DOHH2 (cell line): ENCODE results near the gene TRIM9.

Experiments
- H3F3A ChIP-seq: fragments of 200-600 bp; sonication (generic), shearing (Covaris generic); 2 replicates; pipeline ENCODE4 v1.6.0; 2016; ENCODE audit warnings: antibody characterized with exemption, mild to moderate bottlenecking; ENCODE audit not compliant: control insufficient read depth, insufficient read depth
- H3K27ac ChIP-seq: fragments of 200-600 bp; sonication (generic); 2 replicates; pipeline ENCODE4 v1.5.1; 2014; ENCODE audit warnings: low read depth, mild to moderate bottlenecking, low read length, moderate library complexity
- H3K27me3 ChIP-seq: fragments of 200-600 bp; sonication (generic); 2 replicates; pipeline ENCODE4 v1.6.1; 2014; ENCODE audit warnings: mild to moderate bottlenecking, low read length, mixed read lengths; ENCODE audit not compliant: control insufficient read depth
- H3K36me3 ChIP-seq: fragments of 200-600 bp; sonication (generic); 2 replicates; pipeline ENCODE4 v1.6.1; 2014; ENCODE audit warnings: mild to moderate bottlenecking, low read length, moderate library complexity, mixed read lengths; ENCODE audit not compliant: control insufficient read depth
- H3K4me1 ChIP-seq: fragments of 200-600 bp; sonication (generic); 2 replicates; pipeline ENCODE4 v1.6.1; 2014; ENCODE audit warnings: mild to moderate bottlenecking, low read length, mixed read lengths; ENCODE audit not compliant: control insufficient read depth
- H3K4me2 ChIP-seq: fragments of 200-600 bp; sonication (generic); 2 replicates; pipeline ENCODE4 v1.6.0; 2014; ENCODE audit warnings: mild to moderate bottlenecking, low read length, moderate library complexity
- H3K4me3 ChIP-seq: fragments of 200-600 bp; sonication (generic); 2 replicates; pipeline ENCODE4 v1.5.1; 2014; ENCODE audit warnings: mild to moderate bottlenecking, low read length, mixed read lengths
- H3K79me2 ChIP-seq: fragments of 200-600 bp; sonication (generic); 2 replicates; pipeline ENCODE4 v1.6.1; 2014; ENCODE audit warnings: mild to moderate bottlenecking, low read length, mixed read lengths; ENCODE audit not compliant: control insufficient read depth
- H3K9me2 ChIP-seq: fragments of 200-600 bp; sonication (generic); replicated peaks from 2 replicates; pipeline ENCODE4 v1.6.1; 2014; ENCODE audit warnings: mild to moderate bottlenecking, low read length, mixed read lengths; ENCODE audit not compliant: control insufficient read depth
- H3K9me3 ChIP-seq: fragments of 200-600 bp; sonication (generic); 2 replicates; pipeline ENCODE4 v1.6.1; 2014; ENCODE audit warnings: antibody characterized with exemption, low read length, mixed read lengths; ENCODE audit not compliant: control insufficient read depth, insufficient read depth
- H4K20me1 ChIP-seq: fragments of 200-600 bp; sonication (generic); 2 replicates; pipeline ENCODE4 v1.6.0; 2014; ENCODE audit warnings: low read depth, mild to moderate bottlenecking, antibody characterized with exemption, low read length, moderate library complexity; ENCODE audit not compliant: control insufficient read depth, insufficient read depth
- CTCF ChIP-seq: fragments of 200-600 bp; sonication (generic); IDR thresholded peaks from one replicate; pipeline ENCODE4 v1.5.1; 2014; ENCODE audit warnings: antibody characterized with exemption, mild to moderate bottlenecking, low read depth, low read length; ENCODE audit not compliant: poor library complexity, severe bottlenecking
- EZH2phosphoT487 ChIP-seq: fragments of 200-600 bp; sonication (generic); IDR thresholded peaks from 2 replicates; pipeline ENCODE4 v1.6.1; 2017; ENCODE audit warnings: borderline replicate concordance, mild to moderate bottlenecking, antibody characterized with exemption, low read length, moderate library complexity, mixed read lengths

TRIM9 gene

GRCh38 chr14:51004352-51004800 is 90.5 kb downstream of the TRIM9 start:
- H4K20me1 ChIP-seq, result no peaks in the 10 kb centered on the region
- no peaks in the 10 kb centered on the region for H3F3A ChIP-seq
- H3K36me3 ChIP-seq, result peaks cover 34% of the 10 kb centered on the region
- no peaks in the 10 kb centered on the region for H3K4me1 ChIP-seq
- no peaks in the 10 kb centered on the region for H3K9me2 ChIP-seq
- no peaks in the 10 kb centered on the region for H3K27me3 ChIP-seq
- H3K4me3 ChIP-seq, result no peak overlapping the region
- TF ChIP-seq EZH2phosphoT487 (no peak), CTCF (no peak)
- H3K4me2 ChIP-seq, result no peak overlapping the region
- H3K27ac ChIP-seq, result no peak overlapping the region
- H3K79me2 ChIP-seq, result no peaks in the 10 kb centered on the region
- no peaks in the 10 kb centered on the region for H3K9me3 ChIP-seq

DNA sequence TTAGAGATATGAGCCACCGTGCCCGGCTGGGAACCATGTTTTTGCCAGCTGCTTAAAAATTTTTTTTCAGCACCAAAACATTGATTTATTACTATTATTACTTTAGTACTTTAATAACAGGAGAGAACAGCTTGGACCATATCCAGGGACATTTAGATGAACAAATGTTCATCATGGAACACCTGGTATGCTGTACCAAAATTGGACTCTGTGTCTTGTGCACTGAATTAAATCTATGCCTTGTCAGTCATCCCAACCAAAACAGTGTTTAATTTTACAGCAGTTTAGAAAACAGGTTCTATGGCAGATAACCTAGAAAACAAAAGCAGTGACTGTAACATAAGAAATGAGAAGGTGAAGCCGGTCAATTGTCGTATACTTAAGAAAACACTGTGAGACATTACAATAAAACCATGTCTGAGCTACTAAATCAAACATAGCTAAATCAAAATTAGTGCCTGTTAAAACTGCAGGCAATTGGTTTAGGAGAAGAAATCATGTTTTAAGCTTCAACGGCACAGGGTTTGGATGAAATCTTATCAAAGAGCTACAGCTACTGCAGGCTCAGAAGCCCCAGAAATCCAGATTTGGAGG is 92.4 kb downstream of the TRIM9 start:
- Histone ChIP-seq H3K9me3 (no peaks in the 10 kb centered on the region), H3K27me3 (no peaks in the 10 kb centered on the region), H4K20me1 (no peaks in the 10 kb centered on the region), H3K4me3 (no peak overlapping the region), H3K4me1 (no peaks in the 10 kb centered on the region), H3K27ac (no peak overlapping the region), H3F3A (no peaks in the 10 kb centered on the region), H3K79me2 (no peaks in the 10 kb centered on the region), H3K9me2 (no peaks in the 10 kb centered on the region), H3K36me3 (peaks cover 31% of the 10 kb centered on the region), H3K4me2 (no peak overlapping the region)
- TF ChIP-seq EZH2phosphoT487 (no peak), CTCF (no peak)

GRCh38 chr14:51000566-51000965 is 94.3 kb downstream of the TRIM9 start:
- Histone ChIP-seq H4K20me1 (no peaks in the 10 kb centered on the region), H3K36me3 (peaks cover 32% of the 10 kb centered on the region), H3K4me2 (no peak overlapping the region), H3K27ac (no peak overlapping the region), H3K27me3 (no peaks in the 10 kb centered on the region), H3K79me2 (no peaks in the 10 kb centered on the region), H3K4me1 (no peaks in the 10 kb centered on the region), H3K9me2 (no peaks in the 10 kb centered on the region), H3K9me3 (no peaks in the 10 kb centered on the region), H3F3A (no peaks in the 10 kb centered on the region), H3K4me3 (no peak overlapping the region)
- no peak for TF ChIP-seq CTCF
- TF ChIP-seq EZH2phosphoT487, result no peak
